Measurements from ENCODE around the gene GMDS. TPM values are rescaled to one million over a fixed set of nuclear protein-coding genes. Genes with fewer than 3 reads are reported as not detected.

Gene GMDS
- total and polyA plus RNA-seq, 9 donors, result 6.6 to 20.6 (median 11.0) TPM

GRCh38 chr6:1916334-1917070 is 328.9 kb downstream of the GMDS start:
- no peaks in the 10 kb centered on the region for H3K36me3 ChIP-seq
- H3K9me3 ChIP-seq, result no peaks in the 10 kb centered on the region
- TF ChIP-seq EP300 (IDR thresholded peaks at IDR 0.05), result no peak
- TF ChIP-seq, protein P1, sequence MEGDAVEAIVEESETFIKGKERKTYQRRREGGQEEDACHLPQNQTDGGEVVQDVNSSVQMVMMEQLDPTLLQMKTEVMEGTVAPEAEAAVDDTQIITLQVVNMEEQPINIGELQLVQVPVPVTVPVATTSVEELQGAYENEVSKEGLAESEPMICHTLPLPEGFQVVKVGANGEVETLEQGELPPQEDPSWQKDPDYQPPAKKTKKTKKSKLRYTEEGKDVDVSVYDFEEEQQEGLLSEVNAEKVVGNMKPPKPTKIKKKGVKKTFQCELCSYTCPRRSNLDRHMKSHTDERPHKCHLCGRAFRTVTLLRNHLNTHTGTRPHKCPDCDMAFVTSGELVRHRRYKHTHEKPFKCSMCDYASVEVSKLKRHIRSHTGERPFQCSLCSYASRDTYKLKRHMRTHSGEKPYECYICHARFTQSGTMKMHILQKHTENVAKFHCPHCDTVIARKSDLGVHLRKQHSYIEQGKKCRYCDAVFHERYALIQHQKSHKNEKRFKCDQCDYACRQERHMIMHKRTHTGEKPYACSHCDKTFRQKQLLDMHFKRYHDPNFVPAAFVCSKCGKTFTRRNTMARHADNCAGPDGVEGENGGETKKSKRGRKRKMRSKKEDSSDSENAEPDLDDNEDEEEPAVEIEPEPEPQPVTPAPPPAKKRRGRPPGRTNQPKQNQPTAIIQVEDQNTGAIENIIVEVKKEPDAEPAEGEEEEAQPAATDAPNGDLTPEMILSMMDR (IDR thresholded peaks at IDR 0.05), result no peak
- no peak overlapping the region for H3K27ac ChIP-seq
- no peak for DNase-seq
- H3K27me3 ChIP-seq, result no peaks in the 10 kb centered on the region
- peaks cover 7% of the 10 kb centered on the region for H3K4me1 ChIP-seq (ENCODE audit: insufficient read depth)
- WGBS, 3 donors, result 89 to 93% (median 93%) methylated on average over 8 of the region's 8 CpGs
- intact Hi-C loops (cut with DNase I), result no loop called here
- no peak overlapping the region for H3K4me3 ChIP-seq

- H3K27ac ChIP-seq, result peak overlapping the region in 1 of 2 donors; percentile 21
- DNase-seq, result peak in 3 of 5 donors; percentile 33 to 48 (median 45)
- peaks cover 7% of the 10 kb centered on the region for H3K4me1 ChIP-seq (ENCODE audit: insufficient read depth)
- no peak overlapping the region for H3K4me3 ChIP-seq
- H3K36me3 ChIP-seq, result no peaks in the 10 kb centered on the region
- TF ChIP-seq EP300 (IDR thresholded peaks at IDR 0.05), result no peak
- TF ChIP-seq, protein P1 (IDR thresholded peaks at IDR 0.05), result no peak
- no peak for TF ChIP-seq POLR2A (IDR thresholded peaks at IDR 0.05)
- intact Hi-C loops (cut with DNase I), result no loop called here
- WGBS, 3 donors, result 28 to 75% (median 37%) methylated on average over 4 to 9 of the region's 9 CpGs
- H3K27me3 ChIP-seq, result no peaks in the 10 kb centered on the region
- no peaks in the 10 kb centered on the region for H3K9me3 ChIP-seq
Measured at GRCh38 chr6:1915226-1915625, 330.2 kb downstream of the GMDS start.

DNA sequence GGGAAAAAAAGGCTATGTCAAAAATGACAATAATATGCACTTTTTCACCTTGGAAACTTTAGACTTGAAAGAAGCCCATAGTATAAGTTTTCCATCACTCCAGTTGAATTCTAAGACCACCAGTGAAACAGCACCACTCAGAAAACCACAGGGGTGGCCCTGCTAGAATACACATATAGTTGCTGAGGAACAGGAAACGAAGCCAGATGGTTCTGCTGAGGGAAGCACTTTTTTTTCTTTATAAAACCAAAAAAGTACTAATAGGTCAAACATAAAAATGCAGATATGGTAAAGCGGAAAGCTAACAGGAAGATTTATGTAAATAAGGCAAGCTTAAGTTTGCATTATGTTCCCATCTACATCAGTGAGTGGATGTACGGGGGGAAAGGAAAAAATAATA is 331.8 kb downstream of the GMDS start:
- no peak for DNase-seq
- no peaks in the 10 kb centered on the region for H3K9me3 ChIP-seq

GRCh38 chr6:1912731-1913130 is 332.7 kb downstream of the GMDS start:
- Histone ChIP-seq H3K36me3 (no peaks in the 10 kb centered on the region), H3K9me3 (no peaks in the 10 kb centered on the region), H3K27me3 (no peaks in the 10 kb centered on the region), H3K4me1 (ENCODE audit: insufficient read depth) (peaks cover 7% of the 10 kb centered on the region), H3K4me3 (no peak overlapping the region), H3K27ac (no peak overlapping the region)
- no peak for TF ChIP-seq EP300 (IDR thresholded peaks at IDR 0.05)
- TF ChIP-seq POLR2A (IDR thresholded peaks at IDR 0.05), result no peak
- TF ChIP-seq, protein P1 (IDR thresholded peaks at IDR 0.05), result no peak
- intact Hi-C loops (cut with DNase I), result no loop called here
- no peak for DNase-seq
- 95 to 99% (median 98%) methylated on average over 3 of the region's 3 CpGs for WGBS, 3 donors

More for the DNA sequence above, 331.8 kb downstream of the GMDS start:
- TF ChIP-seq, protein P1 (IDR thresholded peaks at IDR 0.05), result no peak
- TF ChIP-seq POLR2A (IDR thresholded peaks at IDR 0.05), result no peak
- TF ChIP-seq EP300 (IDR thresholded peaks at IDR 0.05), result no peak
- intact Hi-C loops (cut with DNase I), result no loop called here
- 65 to 87% (median 78%) methylated on average over 3 of the region's 3 CpGs for WGBS, 3 donors
- H3K4me1 ChIP-seq (ENCODE audit: insufficient read depth), result peaks cover 7% of the 10 kb centered on the region
- no peak overlapping the region for H3K27ac ChIP-seq
- H3K4me3 ChIP-seq, result no peak overlapping the region
- no peaks in the 10 kb centered on the region for H3K27me3 ChIP-seq
- H3K36me3 ChIP-seq, result no peaks in the 10 kb centered on the region

Measured in ovary (tissue), 9 donors.